Osteocyte (in vitro differentiated cells): ENCODE results near the gene RRP12. TPM values are rescaled to one million over a fixed set of nuclear protein-coding genes. Genes with fewer than 3 reads are reported as not detected.

Experiments
- DNase-seq: peaks from one replicate; pipeline ENCODE4 v3.0.0; 2021; ENCODE audit warnings: mixed read lengths; ENCODE audit not compliant: unreplicated experiment; ENCODE audit errors: extremely low spot score
- H3K27ac Mint-ChIP-seq: one replicate; pipeline ENCODE4 v1.8.0; 2021; ENCODE audit warnings: mild to moderate bottlenecking, mixed read lengths; ENCODE audit not compliant: unreplicated experiment
- H3K27me3 Mint-ChIP-seq: one replicate; pipeline ENCODE4 v1.8.0; 2021; ENCODE audit warnings: mixed read lengths; ENCODE audit not compliant: unreplicated experiment
- H3K36me3 Mint-ChIP-seq: one replicate; pipeline ENCODE4 v1.8.0; 2021; ENCODE audit warnings: mixed read lengths; ENCODE audit not compliant: unreplicated experiment
- H3K4me1 Mint-ChIP-seq: one replicate; pipeline ENCODE4 v1.8.0; 2021; ENCODE audit warnings: mixed read lengths; ENCODE audit not compliant: unreplicated experiment
- H3K4me3 Mint-ChIP-seq: one replicate; pipeline ENCODE4 v1.8.0; 2021; ENCODE audit warnings: mild to moderate bottlenecking, moderate library complexity, mixed read lengths; ENCODE audit not compliant: unreplicated experiment
- H3K9me3 Mint-ChIP-seq: one replicate; pipeline ENCODE4 v1.8.0; 2021; ENCODE audit warnings: mixed read lengths; ENCODE audit not compliant: unreplicated experiment
- CTCF ChIP-seq: fragments of 200-600 bp; sonication (generic); IDR thresholded peaks from 2 replicates; pipeline ENCODE4 v1.5.0; 2021; ENCODE audit warnings: antibody characterized with exemption, mild to moderate bottlenecking, moderate library complexity
- total RNA-seq: library from RNA; stranded (reverse); gene quantifications from 2 replicates; pipeline ENCODE4 v1.2.1, GENCODE V29; 2021

RRP12 gene
- total RNA-seq, 1 donor from 2014 or later: 30.1 TPM

GRCh38 chr10:97362310-97363033, 38.7 kb downstream of the RRP12 start:
- H3K4me3 Mint-ChIP-seq: no peak overlapping the region
- no peaks in the 10 kb centered on the region for H3K9me3 Mint-ChIP-seq
- no peaks in the 10 kb centered on the region for H3K27me3 Mint-ChIP-seq
- no peak for DNase-seq
- peaks cover 2% of the 10 kb centered on the region for H3K4me1 Mint-ChIP-seq
- H3K27ac Mint-ChIP-seq: no peak overlapping the region
- TF ChIP-seq CTCF: no peak
- H3K36me3 Mint-ChIP-seq: peaks cover 22% of the 10 kb centered on the region

- no peak overlapping the region for H3K27ac Mint-ChIP-seq
- peaks cover 2% of the 10 kb centered on the region for H3K4me1 Mint-ChIP-seq
- peaks cover 21% of the 10 kb centered on the region for H3K36me3 Mint-ChIP-seq
- no peak for DNase-seq
- no peak overlapping the region for H3K4me3 Mint-ChIP-seq
- H3K27me3 Mint-ChIP-seq: no peaks in the 10 kb centered on the region
- no peaks in the 10 kb centered on the region for H3K9me3 Mint-ChIP-seq
- TF ChIP-seq CTCF: no peak
Observed at GRCh38 chr10:97361537-97361901, 39.6 kb downstream of the RRP12 start.

GRCh38 chr10:97360705-97361536, 40.2 kb downstream of the RRP12 start:
- H3K36me3 Mint-ChIP-seq: peaks cover 21% of the 10 kb centered on the region
- H3K4me1 Mint-ChIP-seq: peaks cover 2% of the 10 kb centered on the region
- no peaks in the 10 kb centered on the region for H3K27me3 Mint-ChIP-seq
- no peak for TF ChIP-seq CTCF
- no peaks in the 10 kb centered on the region for H3K9me3 Mint-ChIP-seq
- no peak overlapping the region for H3K4me3 Mint-ChIP-seq
- DNase-seq: no peak
- H3K27ac Mint-ChIP-seq: no peak overlapping the region

GRCh38 chr10:97358781-97359180, 42.4 kb downstream of the RRP12 start:
- peaks cover 20% of the 10 kb centered on the region for H3K36me3 Mint-ChIP-seq
- peaks cover 2% of the 10 kb centered on the region for H3K4me1 Mint-ChIP-seq
- no peak overlapping the region for H3K27ac Mint-ChIP-seq
- H3K9me3 Mint-ChIP-seq: no peaks in the 10 kb centered on the region
- no peak for DNase-seq
- no peaks in the 10 kb centered on the region for H3K27me3 Mint-ChIP-seq
- no peak overlapping the region for H3K4me3 Mint-ChIP-seq
- no peak for TF ChIP-seq CTCF

GRCh38 chr10:97358349-97358748, 42.8 kb downstream of the RRP12 start:
- H3K36me3 Mint-ChIP-seq: peaks cover 20% of the 10 kb centered on the region
- no peak overlapping the region for H3K4me3 Mint-ChIP-seq
- no peak overlapping the region for H3K27ac Mint-ChIP-seq
- H3K9me3 Mint-ChIP-seq: no peaks in the 10 kb centered on the region
- no peaks in the 10 kb centered on the region for H3K27me3 Mint-ChIP-seq
- H3K4me1 Mint-ChIP-seq: peaks cover 2% of the 10 kb centered on the region
- DNase-seq: no peak
- no peak for TF ChIP-seq CTCF
